ENCODE results near the gene LRRTM3.

DNA sequence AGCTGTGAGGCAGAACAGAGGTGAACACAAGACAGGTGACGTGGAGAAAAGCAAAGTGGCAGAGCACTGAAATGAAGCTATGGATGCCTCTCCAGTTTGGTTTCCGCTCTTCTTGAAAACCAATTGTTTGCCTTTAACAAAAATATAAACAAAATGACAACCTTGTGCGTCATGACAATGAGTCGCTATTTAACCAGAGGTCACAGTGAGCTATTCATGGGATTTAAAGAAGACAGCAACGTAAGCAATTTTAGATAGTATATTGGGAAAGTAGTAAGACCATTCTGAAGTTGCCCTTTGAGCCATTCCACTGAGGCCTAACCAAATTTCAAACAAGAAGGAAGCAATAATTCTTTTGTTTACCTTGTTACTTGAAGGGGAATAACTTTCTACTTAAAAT, 15.2 kb upstream of the LRRTM3 start:
- no peak for TF ChIP-seq CTCF (IDR thresholded peaks at IDR 0.05; ENCODE audit: borderline replicate concordance, extremely low read depth, low read length, poor library complexity, severe bottlenecking)
- no peak for TF ChIP-seq EZH2 (IDR thresholded peaks at IDR 0.05; ENCODE audit: borderline replicate concordance, low read depth, low read length, severe bottlenecking)

Data from DND-41 (cell line).